Nephron (organoid): ENCODE measurements around the gene DCAF17.
A peak's percentile ranks its signal among the peaks of the same experiment; 100 is the strongest.
"Not testable (repeated sequence)": the region's sequence is repeated elsewhere in the genome, so short reads cannot be mapped to it uniquely, and the experiment has no call there.

Source experiments
- H3K27ac Mint-ChIP-seq, 3 experiments: 2 replicates each; pipeline ENCODE4 v1.8.0; 2020; ENCODE audit warnings: mixed read lengths in 3 of 3, mild to moderate bottlenecking in 2 of 3, moderate library complexity in 1 of 3
- H3K27me3 Mint-ChIP-seq: 2 replicates; pipeline ENCODE4 v1.8.0; 2021; ENCODE audit warnings: low read depth, mild to moderate bottlenecking, moderate library complexity, mixed read lengths
- H3K36me3 Mint-ChIP-seq: 2 replicates; pipeline ENCODE4 v1.8.0; 2020; ENCODE audit warnings: low read depth, mixed read lengths
- H3K4me1 Mint-ChIP-seq: 2 replicates; pipeline ENCODE4 v1.8.0; 2020; ENCODE audit warnings: mixed read lengths
- H3K4me3 Mint-ChIP-seq, 3 experiments: 2 replicates each; pipeline ENCODE4 v1.8.0; 2020; ENCODE audit warnings: mild to moderate bottlenecking in 3 of 3, mixed read lengths in 3 of 3, moderate library complexity in 2 of 3
- H3K9me3 Mint-ChIP-seq: 2 replicates; pipeline ENCODE4 v1.8.0; 2020; ENCODE audit warnings: mixed read lengths
- TF ChIP-seq, protein P1 (sequence below), 3 experiments: fragments of 200-600 bp; sonication (generic); IDR thresholded peaks; one replicate each; pipeline ENCODE4 v1.5.0; 2021; ENCODE audit warnings: antibody characterized with exemption in 3 of 3; ENCODE audit not compliant: unreplicated experiment in 3 of 3

The DCAF17 gene

DNA sequence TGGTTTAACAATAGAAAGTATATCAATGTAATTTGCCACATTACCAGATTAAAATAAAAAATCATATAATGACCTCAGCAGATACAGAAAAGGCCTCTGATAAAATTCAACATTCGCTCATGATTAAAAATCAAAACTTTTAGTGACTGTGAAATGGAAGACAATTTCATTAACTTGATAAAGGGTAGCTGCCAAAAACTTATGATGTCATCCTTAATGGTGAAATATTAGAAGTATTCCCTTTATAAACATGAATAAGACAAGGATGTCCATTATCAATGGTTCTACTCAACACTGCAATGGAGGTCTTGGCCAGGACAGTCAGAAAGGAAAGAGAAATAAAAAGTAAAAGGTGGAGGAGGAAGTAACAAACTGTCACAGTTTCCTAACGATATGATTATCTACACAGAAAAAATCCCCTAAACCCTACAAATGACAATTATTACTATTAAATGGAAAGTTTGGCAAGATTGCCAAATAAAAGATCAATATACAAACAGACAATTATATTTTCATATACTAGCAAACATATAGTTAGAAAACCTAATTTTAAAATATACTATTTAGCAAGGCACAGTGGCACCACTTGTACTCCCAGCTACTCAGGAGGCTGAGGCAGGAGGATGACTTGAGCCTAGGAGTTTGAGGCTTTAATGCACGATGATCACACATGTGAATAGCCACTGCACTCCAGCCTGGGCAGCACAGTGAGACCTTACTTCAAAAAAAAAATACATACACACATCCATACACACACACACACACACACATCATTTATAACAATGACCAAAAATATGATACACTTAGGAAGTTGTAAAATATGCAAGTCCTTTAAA lies 13.1 kb upstream of the DCAF17 start:
- no peak overlapping the region for H3K4me3 Mint-ChIP-seq
- no peak overlapping the region for H3K27ac Mint-ChIP-seq
- H3K27me3 Mint-ChIP-seq, result no peaks in the 10 kb centered on the region
- peaks cover 31% of the 10 kb centered on the region for H3K36me3 Mint-ChIP-seq
- no peaks in the 10 kb centered on the region for H3K4me1 Mint-ChIP-seq
- TF ChIP-seq, protein P1, sequence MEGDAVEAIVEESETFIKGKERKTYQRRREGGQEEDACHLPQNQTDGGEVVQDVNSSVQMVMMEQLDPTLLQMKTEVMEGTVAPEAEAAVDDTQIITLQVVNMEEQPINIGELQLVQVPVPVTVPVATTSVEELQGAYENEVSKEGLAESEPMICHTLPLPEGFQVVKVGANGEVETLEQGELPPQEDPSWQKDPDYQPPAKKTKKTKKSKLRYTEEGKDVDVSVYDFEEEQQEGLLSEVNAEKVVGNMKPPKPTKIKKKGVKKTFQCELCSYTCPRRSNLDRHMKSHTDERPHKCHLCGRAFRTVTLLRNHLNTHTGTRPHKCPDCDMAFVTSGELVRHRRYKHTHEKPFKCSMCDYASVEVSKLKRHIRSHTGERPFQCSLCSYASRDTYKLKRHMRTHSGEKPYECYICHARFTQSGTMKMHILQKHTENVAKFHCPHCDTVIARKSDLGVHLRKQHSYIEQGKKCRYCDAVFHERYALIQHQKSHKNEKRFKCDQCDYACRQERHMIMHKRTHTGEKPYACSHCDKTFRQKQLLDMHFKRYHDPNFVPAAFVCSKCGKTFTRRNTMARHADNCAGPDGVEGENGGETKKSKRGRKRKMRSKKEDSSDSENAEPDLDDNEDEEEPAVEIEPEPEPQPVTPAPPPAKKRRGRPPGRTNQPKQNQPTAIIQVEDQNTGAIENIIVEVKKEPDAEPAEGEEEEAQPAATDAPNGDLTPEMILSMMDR (IDR thresholded peaks at IDR 0.05; ENCODE audit: unreplicated experiment in 3 of 3), result no peak
- peaks cover 24% of the 10 kb centered on the region for H3K9me3 Mint-ChIP-seq

GRCh38 chr2:171422710-171423495 lies 11.1 kb upstream of the DCAF17 start:
- not testable (repeated sequence) for H3K27me3 Mint-ChIP-seq, H3K4me3 Mint-ChIP-seq, H3K4me1 Mint-ChIP-seq, H3K27ac Mint-ChIP-seq
- Mint-ChIP-seq H3K36me3 (peaks cover 37% of the 10 kb centered on the region), H3K9me3 (peaks cover 29% of the 10 kb centered on the region)

DNA sequence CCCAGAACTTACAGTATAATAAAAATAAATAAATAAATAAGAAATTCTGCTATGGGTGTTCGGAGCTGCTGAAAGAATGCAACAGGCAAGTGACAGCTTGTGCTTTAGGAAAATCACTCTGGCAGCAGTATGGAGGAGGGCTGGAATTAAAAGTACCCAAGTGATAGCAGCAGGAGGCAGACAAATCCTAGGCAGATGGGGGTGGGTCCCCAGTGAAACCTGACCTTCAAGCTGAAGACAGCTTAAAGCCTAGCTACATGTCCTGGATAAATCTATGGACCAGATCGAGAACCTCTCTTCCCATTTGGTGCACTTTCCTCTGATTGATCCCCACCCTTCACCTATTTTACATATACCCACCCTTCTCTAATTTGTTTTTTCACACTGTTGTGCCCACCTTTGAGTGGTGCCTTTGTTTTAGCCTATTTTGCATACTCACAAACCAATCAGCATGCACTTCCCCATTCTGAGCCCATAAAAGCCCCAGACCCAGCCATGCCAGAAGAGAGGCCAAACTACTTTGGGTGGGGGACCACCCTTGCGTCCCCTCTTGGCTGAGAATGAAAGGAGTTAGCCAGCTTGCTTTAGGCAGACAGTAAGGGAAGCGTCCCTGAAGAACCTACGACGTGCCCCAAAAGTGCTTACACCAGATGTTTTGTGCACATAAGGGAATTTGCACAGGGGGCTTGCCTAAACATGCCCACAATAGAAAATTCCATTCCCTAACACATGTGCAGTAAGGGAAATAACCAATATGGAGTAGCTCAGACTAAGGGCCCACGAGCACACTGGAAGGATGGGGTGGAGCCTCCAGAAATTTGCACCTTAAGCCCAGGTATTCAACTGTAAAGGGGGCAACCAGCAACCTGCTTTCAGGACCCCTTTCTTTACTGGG lies 3.3 kb upstream of the DCAF17 start:
- H3K9me3 Mint-ChIP-seq, result peaks cover 8% of the 10 kb centered on the region
- peak overlapping the region in 1 of 3 experiments; percentile 15 for H3K27ac Mint-ChIP-seq
- H3K36me3 Mint-ChIP-seq, result peaks cover 15% of the 10 kb centered on the region
- peak overlapping the region in 2 of 3 experiments; percentile 33 to 61 for H3K4me3 Mint-ChIP-seq
- TF ChIP-seq, protein P1 (IDR thresholded peaks at IDR 0.05; ENCODE audit: unreplicated experiment in 3 of 3), result no peak
- no peaks in the 10 kb centered on the region for H3K27me3 Mint-ChIP-seq
- peaks cover 35% of the 10 kb centered on the region for H3K4me1 Mint-ChIP-seq

DNA sequence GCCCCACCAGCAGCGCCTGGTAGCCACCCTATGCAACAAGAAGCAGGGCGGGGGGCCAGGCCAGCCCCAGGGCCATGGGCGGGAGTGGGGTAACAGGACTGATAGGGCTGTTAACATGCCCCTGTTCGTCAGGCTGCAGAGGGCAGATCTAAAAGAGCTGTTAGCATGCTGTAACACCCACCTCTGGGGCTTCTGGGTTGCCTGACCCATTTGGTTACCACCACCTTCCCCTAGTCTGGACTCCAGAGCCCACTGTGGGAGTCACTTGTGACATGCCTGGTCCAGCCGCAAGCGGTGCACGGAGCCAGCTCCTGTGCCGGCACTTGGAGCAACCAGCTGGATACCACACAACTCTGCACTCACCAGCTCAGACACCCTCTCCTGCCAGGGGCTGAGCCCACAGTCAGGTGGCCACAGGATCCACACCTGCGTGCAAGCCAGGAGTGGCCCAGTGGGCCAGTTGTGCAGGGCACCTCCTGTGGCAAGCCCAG lies 2.3 kb upstream of the DCAF17 start:
- H3K27ac Mint-ChIP-seq, result peak overlapping the region in 2 of 3 experiments; percentile 57 to 95
- H3K4me3 Mint-ChIP-seq, result peak overlapping the region; percentile 65 to 95 (median 91)
- peaks cover 8% of the 10 kb centered on the region for H3K9me3 Mint-ChIP-seq
- H3K36me3 Mint-ChIP-seq, result peaks cover 23% of the 10 kb centered on the region
- peaks cover 35% of the 10 kb centered on the region for H3K4me1 Mint-ChIP-seq
- H3K27me3 Mint-ChIP-seq, result no peaks in the 10 kb centered on the region
- TF ChIP-seq, protein P1 (IDR thresholded peaks at IDR 0.05; ENCODE audit: unreplicated experiment in 3 of 3), result no peak

- Mint-ChIP-seq H3K4me3 (peak overlapping the region; percentile 87 to 95 (median 91)), H3K36me3 (peaks cover 24% of the 10 kb centered on the region), H3K9me3 (peaks cover 4% of the 10 kb centered on the region), H3K27ac (peak overlapping the region; percentile 92 to 95 (median 95)), H3K4me1 (peaks cover 35% of the 10 kb centered on the region), H3K27me3 (no peaks in the 10 kb centered on the region)
- TF ChIP-seq, protein P1 (IDR thresholded peaks at IDR 0.05; ENCODE audit: unreplicated experiment in 3 of 3), result no peak
Measured at GRCh38 chr2:171432206-171432968, 1.6 kb upstream of the DCAF17 start.
